Panc1 (cell line): ENCODE results near the gene GLI3.
A peak's percentile ranks its signal among the peaks of the same experiment; 100 is the strongest.

Experiments
- TF ChIP-seq, protein P1 (sequence below): fragments of 450-650 bp; IDR thresholded peaks from 2 replicates; pipeline ENCODE4 v1.5.1; 2017; ENCODE audit warnings: mild to moderate bottlenecking
- TF ChIP-seq, protein P2 (sequence below), 2 experiments: IDR thresholded peaks; 2 replicates each; pipeline ENCODE4 v1.6.1; 2011 to 2012; ENCODE audit warnings: low read depth in 2 of 2, control low read depth in 1 of 2, low read length in 1 of 2, mild to moderate bottlenecking in 1 of 2, moderate library complexity in 1 of 2; ENCODE audit not compliant: insufficient read depth in 1 of 2

DNA sequence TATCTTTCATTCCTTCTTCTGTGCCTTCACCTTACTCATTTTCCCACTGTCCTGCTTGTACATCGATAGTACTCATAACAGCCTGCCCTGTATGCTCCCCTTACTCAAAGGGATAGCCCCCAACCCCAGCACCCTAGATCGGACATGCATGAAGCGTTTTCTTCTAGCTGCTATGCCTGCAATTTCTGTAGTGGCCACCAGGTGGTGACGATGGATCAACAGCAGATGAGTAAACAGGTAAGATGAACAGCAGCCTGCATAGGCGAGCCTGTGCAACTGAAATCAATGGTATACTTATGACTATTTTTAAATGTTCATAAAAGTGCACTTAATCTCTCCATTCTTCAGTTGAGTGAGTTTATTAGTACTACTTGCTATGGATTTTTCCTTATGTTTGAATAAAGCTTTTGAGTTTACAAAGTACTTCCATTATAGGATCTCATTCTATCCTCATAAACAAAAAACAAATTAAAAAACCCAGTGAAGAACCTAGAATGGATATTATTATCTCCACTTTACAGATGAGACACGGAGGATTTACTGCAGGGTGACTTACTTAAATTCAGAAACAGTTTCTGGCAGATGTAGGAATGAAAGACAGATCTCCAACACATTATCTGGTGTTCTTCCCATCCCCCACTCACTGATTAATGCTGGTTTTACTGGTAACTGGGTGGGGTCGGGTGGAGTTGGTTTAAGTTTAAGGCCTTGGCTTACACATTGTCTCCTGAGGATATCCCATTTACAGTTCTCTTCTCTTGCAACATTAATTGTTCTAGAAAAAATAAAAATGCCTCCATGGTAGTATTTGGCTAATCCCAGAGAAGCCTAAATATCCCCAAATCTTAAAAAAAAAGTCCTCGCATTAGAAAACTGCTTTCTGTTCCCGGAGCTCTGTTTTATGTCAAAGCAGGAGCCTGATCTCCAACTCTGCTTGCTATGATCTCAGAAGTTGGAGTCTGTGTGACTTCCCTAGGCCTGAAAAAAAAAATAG is 222.1 kb downstream of the GLI3 start:
- TF ChIP-seq, protein P1, sequence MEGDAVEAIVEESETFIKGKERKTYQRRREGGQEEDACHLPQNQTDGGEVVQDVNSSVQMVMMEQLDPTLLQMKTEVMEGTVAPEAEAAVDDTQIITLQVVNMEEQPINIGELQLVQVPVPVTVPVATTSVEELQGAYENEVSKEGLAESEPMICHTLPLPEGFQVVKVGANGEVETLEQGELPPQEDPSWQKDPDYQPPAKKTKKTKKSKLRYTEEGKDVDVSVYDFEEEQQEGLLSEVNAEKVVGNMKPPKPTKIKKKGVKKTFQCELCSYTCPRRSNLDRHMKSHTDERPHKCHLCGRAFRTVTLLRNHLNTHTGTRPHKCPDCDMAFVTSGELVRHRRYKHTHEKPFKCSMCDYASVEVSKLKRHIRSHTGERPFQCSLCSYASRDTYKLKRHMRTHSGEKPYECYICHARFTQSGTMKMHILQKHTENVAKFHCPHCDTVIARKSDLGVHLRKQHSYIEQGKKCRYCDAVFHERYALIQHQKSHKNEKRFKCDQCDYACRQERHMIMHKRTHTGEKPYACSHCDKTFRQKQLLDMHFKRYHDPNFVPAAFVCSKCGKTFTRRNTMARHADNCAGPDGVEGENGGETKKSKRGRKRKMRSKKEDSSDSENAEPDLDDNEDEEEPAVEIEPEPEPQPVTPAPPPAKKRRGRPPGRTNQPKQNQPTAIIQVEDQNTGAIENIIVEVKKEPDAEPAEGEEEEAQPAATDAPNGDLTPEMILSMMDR = peak; percentile 93
- TF ChIP-seq, protein P2, sequence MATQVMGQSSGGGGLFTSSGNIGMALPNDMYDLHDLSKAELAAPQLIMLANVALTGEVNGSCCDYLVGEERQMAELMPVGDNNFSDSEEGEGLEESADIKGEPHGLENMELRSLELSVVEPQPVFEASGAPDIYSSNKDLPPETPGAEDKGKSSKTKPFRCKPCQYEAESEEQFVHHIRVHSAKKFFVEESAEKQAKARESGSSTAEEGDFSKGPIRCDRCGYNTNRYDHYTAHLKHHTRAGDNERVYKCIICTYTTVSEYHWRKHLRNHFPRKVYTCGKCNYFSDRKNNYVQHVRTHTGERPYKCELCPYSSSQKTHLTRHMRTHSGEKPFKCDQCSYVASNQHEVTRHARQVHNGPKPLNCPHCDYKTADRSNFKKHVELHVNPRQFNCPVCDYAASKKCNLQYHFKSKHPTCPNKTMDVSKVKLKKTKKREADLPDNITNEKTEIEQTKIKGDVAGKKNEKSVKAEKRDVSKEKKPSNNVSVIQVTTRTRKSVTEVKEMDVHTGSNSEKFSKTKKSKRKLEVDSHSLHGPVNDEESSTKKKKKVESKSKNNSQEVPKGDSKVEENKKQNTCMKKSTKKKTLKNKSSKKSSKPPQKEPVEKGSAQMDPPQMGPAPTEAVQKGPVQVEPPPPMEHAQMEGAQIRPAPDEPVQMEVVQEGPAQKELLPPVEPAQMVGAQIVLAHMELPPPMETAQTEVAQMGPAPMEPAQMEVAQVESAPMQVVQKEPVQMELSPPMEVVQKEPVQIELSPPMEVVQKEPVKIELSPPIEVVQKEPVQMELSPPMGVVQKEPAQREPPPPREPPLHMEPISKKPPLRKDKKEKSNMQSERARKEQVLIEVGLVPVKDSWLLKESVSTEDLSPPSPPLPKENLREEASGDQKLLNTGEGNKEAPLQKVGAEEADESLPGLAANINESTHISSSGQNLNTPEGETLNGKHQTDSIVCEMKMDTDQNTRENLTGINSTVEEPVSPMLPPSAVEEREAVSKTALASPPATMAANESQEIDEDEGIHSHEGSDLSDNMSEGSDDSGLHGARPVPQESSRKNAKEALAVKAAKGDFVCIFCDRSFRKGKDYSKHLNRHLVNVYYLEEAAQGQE (IDR thresholded peaks at IDR 0.05; ENCODE audit: insufficient read depth in 1 of 2, low read depth in 2 of 2, low read length in 1 of 2) = no peak
